Mesendoderm (in vitro differentiated cells): ENCODE measurements around the gene SLC5A5.

Experiments used
- DNase-seq: peaks from one replicate; pipeline ENCODE4 v3.0.0; 2013
- H2AK5ac ChIP-seq: 2 replicates; pipeline ENCODE4 v1.6.1; 2013; ENCODE audit warnings: low read length, inconsistent platforms
- H2BK120ac ChIP-seq: 2 replicates; pipeline ENCODE4 v1.6.1; 2013; ENCODE audit warnings: low read depth, mild to moderate bottlenecking, low read length, moderate library complexity, mixed read lengths
- H2BK15ac ChIP-seq: replicated peaks from 2 replicates; pipeline ENCODE4 v1.6.1; 2013; ENCODE audit warnings: low read depth, mild to moderate bottlenecking, moderate library complexity
- H2BK5ac ChIP-seq: 2 replicates; pipeline ENCODE4 v1.6.1; 2013; ENCODE audit warnings: low read length, inconsistent platforms
- H3K18ac ChIP-seq: 2 replicates; pipeline ENCODE4 v1.6.1; 2013; ENCODE audit warnings: mild to moderate bottlenecking, low read length, mixed read lengths
- H3K23ac ChIP-seq: one replicate; pipeline ENCODE4 v1.6.1; 2013; ENCODE audit warnings: low read length
- H3K27ac ChIP-seq: 2 replicates; pipeline ENCODE4 v1.5.1; 2013; ENCODE audit warnings: low read depth, mild to moderate bottlenecking, inconsistent platforms, low read length, moderate library complexity
- H3K27me3 ChIP-seq: 2 replicates; pipeline ENCODE4 v1.6.1; 2013; ENCODE audit warnings: low read length, control low read depth, mild to moderate bottlenecking, inconsistent platforms; ENCODE audit not compliant: insufficient read depth, poor library complexity
- H3K36me3 ChIP-seq: 2 replicates; pipeline ENCODE4 v1.6.1; 2013; ENCODE audit warnings: low read length, inconsistent platforms; ENCODE audit not compliant: control insufficient read depth, insufficient read depth
- H3K4ac ChIP-seq: one replicate; pipeline ENCODE4 v1.6.1; 2013; ENCODE audit warnings: low read depth, mild to moderate bottlenecking, low read length, moderate library complexity
- H3K4me1 ChIP-seq: 2 replicates; pipeline ENCODE4 v1.6.1; 2013; ENCODE audit warnings: low read depth, low read length, inconsistent platforms; ENCODE audit not compliant: control insufficient read depth
- H3K4me2 ChIP-seq: 2 replicates; pipeline ENCODE4 v1.6.1; 2013; ENCODE audit warnings: low read length
- H3K4me3 ChIP-seq: 2 replicates; pipeline ENCODE4 v1.5.1; 2013; ENCODE audit warnings: mild to moderate bottlenecking, low read length
- H3K56ac ChIP-seq: one replicate; pipeline ENCODE4 v1.6.1; 2013; ENCODE audit warnings: low read length
- H3K79me1 ChIP-seq: 2 replicates; pipeline ENCODE4 v1.6.1; 2013; ENCODE audit warnings: low read length, inconsistent platforms
- H3K79me2 ChIP-seq: 2 replicates; pipeline ENCODE4 v1.6.1; 2013; ENCODE audit warnings: mild to moderate bottlenecking, low read length; ENCODE audit not compliant: control insufficient read depth, insufficient read depth
- H3K9ac ChIP-seq: 2 replicates; pipeline ENCODE4 v1.6.1; 2013; ENCODE audit warnings: low read length, inconsistent platforms
- H4K5ac ChIP-seq: one replicate; pipeline ENCODE4 v1.6.1; 2013; ENCODE audit warnings: low read length
- H4K8ac ChIP-seq: one replicate; pipeline ENCODE4 v1.6.1; 2013; ENCODE audit warnings: low read depth, mild to moderate bottlenecking, control low read depth, low read length, moderate library complexity
- WGBS: extraction: QIAGEN DNeasy Blood & Tissue Kit; methylation state at CpG from one replicate; pipeline ENCODE4 v1.1.7; 2013; ENCODE audit warnings: low lambda C conversion rate, missing lambda C conversion rate; ENCODE audit not compliant: insufficient coverage; ENCODE audit errors: extremely low coverage; 5-methylcytosine and 5-hydroxymethylcytosine counted together

Gene SLC5A5

GRCh38 chr19:17866312-17866963, 5.3 kb upstream of the SLC5A5 start:
- Histone ChIP-seq H3K4ac (no peak overlapping the region), H3K23ac (no peak overlapping the region), H3K18ac (no peak overlapping the region), H4K8ac (no peak overlapping the region), H3K56ac (no peak overlapping the region), H2BK5ac (no peak overlapping the region), H3K4me1 (no peaks in the 10 kb centered on the region), H2BK15ac (no peak overlapping the region), H3K4me3 (no peak overlapping the region), H4K5ac (no peak overlapping the region), H3K4me2 (no peak overlapping the region), H3K9ac (no peak overlapping the region), H2AK5ac (no peak overlapping the region), H3K79me2 (peaks cover 12% of the 10 kb centered on the region), H3K36me3 (peaks cover 27% of the 10 kb centered on the region), H3K27me3 (no peaks in the 10 kb centered on the region), H3K79me1 (peaks cover 10% of the 10 kb centered on the region), H3K27ac (no peak overlapping the region), H2BK120ac (no peak overlapping the region)
- 100% methylated on average over 3 of the region's 8 CpGs for WGBS
- no peak for DNase-seq

- peaks cover 22% of the 10 kb centered on the region for H3K36me3 ChIP-seq
- H2BK120ac ChIP-seq = no peak overlapping the region
- no peak overlapping the region for H3K4me3 ChIP-seq
- no peak overlapping the region for H2BK15ac ChIP-seq
- H4K8ac ChIP-seq = no peak overlapping the region
- no peaks in the 10 kb centered on the region for H3K4me1 ChIP-seq
- no peak overlapping the region for H2BK5ac ChIP-seq
- H3K23ac ChIP-seq = no peak overlapping the region
- H3K79me1 ChIP-seq = peaks cover 6% of the 10 kb centered on the region
- no peak overlapping the region for H2AK5ac ChIP-seq
- no peak overlapping the region for H4K5ac ChIP-seq
- no peak overlapping the region for H3K4ac ChIP-seq
- H3K56ac ChIP-seq = no peak overlapping the region
- WGBS = no CpG with 5 or more reads among the region's 11 CpGs
- H3K27me3 ChIP-seq = no peaks in the 10 kb centered on the region
- H3K9ac ChIP-seq = no peak overlapping the region
- H3K18ac ChIP-seq = no peak overlapping the region
- no peak overlapping the region for H3K27ac ChIP-seq
- H3K4me2 ChIP-seq = no peak overlapping the region
- no peak for DNase-seq
- peaks cover 6% of the 10 kb centered on the region for H3K79me2 ChIP-seq
Observed at GRCh38 chr19:17866964-17867486, 4.7 kb upstream of the SLC5A5 start.

GRCh38 chr19:17868669-17869068, 3.1 kb upstream of the SLC5A5 start:
- H2BK120ac ChIP-seq = no peak overlapping the region
- H3K4me3 ChIP-seq = no peak overlapping the region
- no peaks in the 10 kb centered on the region for H3K79me1 ChIP-seq
- no peak overlapping the region for H2AK5ac ChIP-seq
- H2BK15ac ChIP-seq = no peak overlapping the region
- H3K4ac ChIP-seq = no peak overlapping the region
- DNase-seq = no peak
- H3K27me3 ChIP-seq = no peaks in the 10 kb centered on the region
- H4K5ac ChIP-seq = no peak overlapping the region
- no CpG with 5 or more reads among the region's 6 CpGs for WGBS
- H2BK5ac ChIP-seq = no peak overlapping the region
- H4K8ac ChIP-seq = no peak overlapping the region
- H3K36me3 ChIP-seq = peaks cover 7% of the 10 kb centered on the region
- H3K56ac ChIP-seq = peak overlapping the region; percentile 25
- H3K4me1 ChIP-seq = no peaks in the 10 kb centered on the region
- H3K9ac ChIP-seq = no peak overlapping the region
- H3K4me2 ChIP-seq = no peak overlapping the region
- no peaks in the 10 kb centered on the region for H3K79me2 ChIP-seq
- no peak overlapping the region for H3K27ac ChIP-seq
- H3K23ac ChIP-seq = no peak overlapping the region
- no peak overlapping the region for H3K18ac ChIP-seq

- Histone ChIP-seq H3K4me2 (no peak overlapping the region), H3K27me3 (no peaks in the 10 kb centered on the region), H3K79me1 (no peaks in the 10 kb centered on the region), H2AK5ac (no peak overlapping the region), H3K4me1 (no peaks in the 10 kb centered on the region), H2BK15ac (no peak overlapping the region), H3K18ac (no peak overlapping the region), H3K27ac (no peak overlapping the region), H2BK120ac (no peak overlapping the region), H3K36me3 (peaks cover 2% of the 10 kb centered on the region), H2BK5ac (no peak overlapping the region), H3K56ac (no peak overlapping the region), H3K9ac (no peak overlapping the region), H4K5ac (no peak overlapping the region), H3K79me2 (no peaks in the 10 kb centered on the region), H3K4ac (no peak overlapping the region), H3K4me3 (no peak overlapping the region), H3K23ac (no peak overlapping the region), H4K8ac (no peak overlapping the region)
- no CpG with 5 or more reads among the region's 11 CpGs for WGBS
- no peak for DNase-seq
Observed at GRCh38 chr19:17869114-17869608, 2.6 kb upstream of the SLC5A5 start.

GRCh38 chr19:17871032-17871877, 490 bp upstream of the SLC5A5 start:
- no peaks in the 10 kb centered on the region for H3K27me3 ChIP-seq

More at GRCh38 chr19:17871032-17871877, 490 bp upstream of the SLC5A5 start:
- no peak overlapping the region for H2BK5ac ChIP-seq
- no peak overlapping the region for H4K8ac ChIP-seq
- H3K27ac ChIP-seq = no peak overlapping the region
- H2BK120ac ChIP-seq = no peak overlapping the region
- no peaks in the 10 kb centered on the region for H3K79me1 ChIP-seq
- H3K4ac ChIP-seq = no peak overlapping the region
- no peak overlapping the region for H3K9ac ChIP-seq
- H3K4me2 ChIP-seq = no peak overlapping the region
- no peaks in the 10 kb centered on the region for H3K4me1 ChIP-seq
- no peak overlapping the region for H4K5ac ChIP-seq
- DNase-seq = no peak
- no peak overlapping the region for H2AK5ac ChIP-seq
- no peak overlapping the region for H3K4me3 ChIP-seq
- H3K36me3 ChIP-seq = no peaks in the 10 kb centered on the region
- no peak overlapping the region for H3K18ac ChIP-seq
- WGBS = no CpG with 5 or more reads among the region's 10 CpGs
- no peaks in the 10 kb centered on the region for H3K79me2 ChIP-seq
- no peak overlapping the region for H2BK15ac ChIP-seq
- no peak overlapping the region for H3K23ac ChIP-seq
- H3K56ac ChIP-seq = no peak overlapping the region
